LNCAP (cell line): ENCODE data around the gene CDK2.

ENCODE experiments used
- CTCF ChIP-seq: fragments of 450-650 bp; IDR thresholded peaks from 2 replicates; pipeline ENCODE4 v1.5.1; 2017; ENCODE audit warnings: mild to moderate bottlenecking

The CDK2 gene

GRCh38 chr12:56020423-56021184 is 54.0 kb downstream of the CDK2 start, which contains the start of gene IKZF4:
Gene IKZF4, plus strand, starts transcription at chr12:56021043. Its CDS starts 451 bp downstream, at chr12:56021494.
- TF ChIP-seq CTCF = no peak

GRCh38 chr12:56021889-56022497 is 55.4 kb downstream of the CDK2 start:
- no peak for TF ChIP-seq CTCF
